Loucy (cell line): ENCODE data around the gene IL18BP.

Experiments used
- EZH2phosphoT487 ChIP-seq: fragments of 200-600 bp; IDR thresholded peaks from 2 replicates; pipeline ENCODE4 v1.6.1; 2018; ENCODE audit warnings: antibody characterized with exemption, mild to moderate bottlenecking, moderate library complexity, borderline replicate concordance
- TF ChIP-seq, protein P1 (sequence below): fragments of 200-600 bp; sonication (generic); conservative IDR thresholded peaks from 2 replicates; pipeline ENCODE4 v1.5.1; 2014; ENCODE audit warnings: mild to moderate bottlenecking, antibody characterized with exemption, low read length

DNA sequence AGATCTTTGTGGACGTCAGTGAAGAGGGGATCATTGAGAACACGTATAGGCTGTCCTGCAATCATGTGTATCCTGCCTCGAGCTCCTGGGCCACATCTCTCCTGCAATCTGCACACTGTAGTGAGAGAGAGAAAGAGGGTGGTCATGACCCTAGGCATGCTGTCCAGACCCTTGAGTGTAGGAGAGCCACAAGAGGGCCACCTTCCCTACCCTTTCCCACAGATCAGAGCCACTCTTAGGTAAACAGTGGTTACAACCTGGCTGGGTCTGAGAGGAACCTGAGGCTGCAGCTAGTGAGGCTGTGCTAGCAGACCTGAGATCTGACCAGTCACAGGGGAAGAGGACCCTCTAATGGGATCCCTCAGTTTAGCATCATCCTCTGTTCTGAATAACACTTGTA lies 3.9 kb upstream of the IL18BP start:
- TF ChIP-seq, protein P1, sequence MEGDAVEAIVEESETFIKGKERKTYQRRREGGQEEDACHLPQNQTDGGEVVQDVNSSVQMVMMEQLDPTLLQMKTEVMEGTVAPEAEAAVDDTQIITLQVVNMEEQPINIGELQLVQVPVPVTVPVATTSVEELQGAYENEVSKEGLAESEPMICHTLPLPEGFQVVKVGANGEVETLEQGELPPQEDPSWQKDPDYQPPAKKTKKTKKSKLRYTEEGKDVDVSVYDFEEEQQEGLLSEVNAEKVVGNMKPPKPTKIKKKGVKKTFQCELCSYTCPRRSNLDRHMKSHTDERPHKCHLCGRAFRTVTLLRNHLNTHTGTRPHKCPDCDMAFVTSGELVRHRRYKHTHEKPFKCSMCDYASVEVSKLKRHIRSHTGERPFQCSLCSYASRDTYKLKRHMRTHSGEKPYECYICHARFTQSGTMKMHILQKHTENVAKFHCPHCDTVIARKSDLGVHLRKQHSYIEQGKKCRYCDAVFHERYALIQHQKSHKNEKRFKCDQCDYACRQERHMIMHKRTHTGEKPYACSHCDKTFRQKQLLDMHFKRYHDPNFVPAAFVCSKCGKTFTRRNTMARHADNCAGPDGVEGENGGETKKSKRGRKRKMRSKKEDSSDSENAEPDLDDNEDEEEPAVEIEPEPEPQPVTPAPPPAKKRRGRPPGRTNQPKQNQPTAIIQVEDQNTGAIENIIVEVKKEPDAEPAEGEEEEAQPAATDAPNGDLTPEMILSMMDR: no peak
- TF ChIP-seq EZH2phosphoT487: no peak
